Esophagus muscularis mucosa (tissue), 4 donors: ENCODE data around the gene IL12RB1. TPM values are rescaled to one million over a fixed set of nuclear protein-coding genes. Genes with fewer than 3 reads are reported as not detected.

Source experiments
- DNase-seq: peaks from one replicate; pipeline ENCODE4 v3.0.0-alpha.2; 2017; ENCODE audit errors: extremely low spot score
- H3K27ac ChIP-seq, 4 donors: fragments of 200-600 bp; sonication (generic); replicated peaks in 1 of 4; 1 replicate in 3 of 4; 2 replicates in 1 of 4; pipeline ENCODE4 v1.5.1; 2016 to 2019; ENCODE audit warnings: mild to moderate bottlenecking in 1 of 4
- H3K27me3 ChIP-seq, 4 donors: fragments of 200-600 bp; sonication (generic); one replicate each; pipeline versions ENCODE4 v1.5.1 to v1.6.0; 2016 to 2019
- H3K36me3 ChIP-seq, 4 donors: fragments of 200-600 bp; sonication (generic); one replicate each; pipeline ENCODE4 v1.5.1; 2016 to 2019
- H3K4me1 ChIP-seq, 4 donors: fragments of 200-600 bp; sonication (generic); one replicate each; pipeline ENCODE4 v1.5.1; 2016 to 2019
- H3K4me3 ChIP-seq, 4 donors: fragments of 200-600 bp; sonication (generic); 1 replicate in 2 of 4; 2 replicates in 2 of 4; pipeline ENCODE4 v1.5.1; 2016 to 2019; ENCODE audit warnings: mild to moderate bottlenecking in 4 of 4, moderate library complexity in 1 of 4
- H3K9me3 ChIP-seq, 4 donors: fragments of 200-600 bp; sonication (generic); 1 replicate in 3 of 4; 2 replicates in 1 of 4; pipeline ENCODE4 v1.5.1; 2016 to 2019
- CTCF ChIP-seq, 3 experiments: fragments of 200-600 bp in 2 of 3; fragments of 450-650 bp in 1 of 3; sonication (generic) in 2 of 3; IDR thresholded peaks; one replicate each; pipeline ENCODE4 v1.5.1; 2017 to 2019; ENCODE audit warnings: antibody characterized with exemption in 3 of 3, mild to moderate bottlenecking in 2 of 3, moderate library complexity in 1 of 3
- EP300 ChIP-seq: sonication (generic); formaldehyde crosslinking; IDR thresholded peaks from one replicate; pipeline ENCODE4 v1.6.1; 2017; ENCODE audit warnings: antibody characterized with exemption
- POLR2A ChIP-seq: fragments of 450-650 bp; IDR thresholded peaks from one replicate; pipeline ENCODE4 v1.6.1; 2017; ENCODE audit warnings: antibody characterized with exemption, moderate library complexity, mild to moderate bottlenecking, low read depth
- POLR2AphosphoS5 ChIP-seq, 2 donors: sonication (generic); formaldehyde crosslinking; IDR thresholded peaks; one replicate each; pipeline ENCODE4 v1.6.1; 2017; ENCODE audit warnings: antibody characterized with exemption in 2 of 2
- WGBS: methylation state at CpG from one replicate; pipeline ENCODE4 v1.1.5; 2018; 5-methylcytosine and 5-hydroxymethylcytosine counted together
- intact Hi-C: fragments of 100-400 bp; cut with DNase I; formaldehyde crosslinking; loops from one replicate; pipeline ENCODE4 v1.15.1; 2023
- total RNA-seq, 4 donors: library from RNA; depleted of rRNA; stranded (reverse); fragments of >200 nt; gene quantifications; one replicate each; pipeline versions ENCODE4 v1.1.0 to v1.2.1, GENCODE V29; 2016

IL12RB1 gene
- total RNA-seq, 4 donors from 2014 or later = 0.42 to 2.0 (median 0.83) TPM

GRCh38 chr19:18097993-18098890 lies 11.5 kb upstream of the IL12RB1 start:
- peaks cover 16 to 29% (median 23%) of the 10 kb centered on the region in 4 donors for H3K4me1 ChIP-seq
- H3K27ac ChIP-seq = no peak overlapping the region
- H3K27me3 ChIP-seq = peaks cover 0 to 61% (median 21%) of the 10 kb centered on the region in 4 donors
- no peak for DNase-seq
- peak overlapping the region; percentile 42 to 58 (median 48) for H3K4me3 ChIP-seq
- TF ChIP-seq POLR2AphosphoS5 (IDR thresholded peaks at IDR 0.05) = no peak
- TF ChIP-seq EP300 = no peak
- TF ChIP-seq CTCF (IDR thresholded peaks at IDR 0.05) = no peak
- no peak for TF ChIP-seq POLR2A
- intact Hi-C loops = no loop called here
- no peaks in the 10 kb centered on the region for H3K9me3 ChIP-seq
- no peaks in the 10 kb centered on the region for H3K36me3 ChIP-seq
- WGBS = 43% methylated on average over 13 of the region's 22 CpGs

- H3K27me3 ChIP-seq = peaks cover 0 to 53% (median 21%) of the 10 kb centered on the region in 4 donors
- no peak for DNase-seq
- H3K4me1 ChIP-seq = peaks cover 16 to 29% (median 23%) of the 10 kb centered on the region in 4 donors
- WGBS = 46% methylated on average over 27 of the region's 54 CpGs
- H3K4me3 ChIP-seq = peak within 1 kb of the TSS; percentile 42 to 58 (median 48)
- no peaks in the 10 kb centered on the region for H3K36me3 ChIP-seq
- no peak for TF ChIP-seq POLR2A
- no peak for TF ChIP-seq POLR2AphosphoS5 (IDR thresholded peaks at IDR 0.05)
- no peak for TF ChIP-seq CTCF (IDR thresholded peaks at IDR 0.05)
- no peak for TF ChIP-seq EP300
- intact Hi-C loops = no loop called here
- H3K9me3 ChIP-seq = no peaks in the 10 kb centered on the region
- no peak within 1 kb of the TSS for H3K27ac ChIP-seq
Measured at GRCh38 chr19:18097217-18097992, 10.7 kb upstream of the IL12RB1 start, which contains the start of gene MAST3. MAST3 (plus strand) TSS chr19:18097778; CDS start chr19:18097793, 15 bp downstream.

GRCh38 chr19:18096258-18096657 lies 9.5 kb upstream of the IL12RB1 start:
- no peak overlapping the region for H3K4me3 ChIP-seq
- H3K27me3 ChIP-seq = peaks cover 0 to 42% (median 21%) of the 10 kb centered on the region in 4 donors
- no peak for TF ChIP-seq POLR2AphosphoS5 (IDR thresholded peaks at IDR 0.05)
- TF ChIP-seq POLR2A = no peak
- no peak for TF ChIP-seq EP300
- no peak for TF ChIP-seq CTCF (IDR thresholded peaks at IDR 0.05)
- no peaks in the 10 kb centered on the region for H3K9me3 ChIP-seq
- no peak for DNase-seq
- no peaks in the 10 kb centered on the region for H3K36me3 ChIP-seq
- intact Hi-C loops = no loop called here
- 97% methylated on average over 2 of the region's 2 CpGs for WGBS
- peaks cover 16 to 29% (median 23%) of the 10 kb centered on the region in 4 donors for H3K4me1 ChIP-seq
- H3K27ac ChIP-seq = no peak overlapping the region

- no peak for TF ChIP-seq POLR2A
- TF ChIP-seq EP300 = no peak
- no peak for TF ChIP-seq CTCF (IDR thresholded peaks at IDR 0.05)
- TF ChIP-seq POLR2AphosphoS5 (IDR thresholded peaks at IDR 0.05) = no peak
- Histone ChIP-seq H3K36me3 (no peaks in the 10 kb centered on the region), H3K27ac (no peak overlapping the region), H3K4me3 (no peak overlapping the region), H3K27me3 (peaks cover 0 to 16% (median 5%) of the 10 kb centered on the region in 4 donors), H3K4me1 (peaks cover 9 to 32% (median 18%) of the 10 kb centered on the region in 4 donors), H3K9me3 (no peaks in the 10 kb centered on the region)
- 71% methylated on average over 6 of the region's 6 CpGs for WGBS
- no peak for DNase-seq
- intact Hi-C loops = no loop called here
Measured at GRCh38 chr19:18093439-18094161, 6.9 kb upstream of the IL12RB1 start.
